Duodenal mucosa (tissue), 2 donors: ENCODE measurements around the gene TFDP3.

Experiments used
- H3K27ac ChIP-seq: one replicate; pipeline ENCODE4 v1.7.0; 2013; ENCODE audit warnings: low read depth, low read length
- H3K27me3 ChIP-seq, 2 donors: one replicate each; pipeline ENCODE4 v1.7.0; 2013; ENCODE audit warnings: low read length in 2 of 2, control low read depth in 1 of 2; ENCODE audit not compliant: insufficient read depth in 2 of 2, control insufficient read depth in 1 of 2
- H3K36me3 ChIP-seq, 2 donors: one replicate each; pipeline ENCODE4 v1.7.0; 2013; ENCODE audit warnings: low read length in 2 of 2, control low read depth in 1 of 2; ENCODE audit not compliant: insufficient read depth in 2 of 2, control insufficient read depth in 1 of 2
- H3K4me1 ChIP-seq, 2 donors: one replicate each; pipeline ENCODE4 v1.7.0; 2013; ENCODE audit warnings: low read length in 2 of 2, control low read depth in 1 of 2; ENCODE audit not compliant: insufficient read depth in 2 of 2, control insufficient read depth in 1 of 2
- H3K4me3 ChIP-seq, 2 donors: one replicate each; pipeline ENCODE4 v1.7.0; 2013; ENCODE audit warnings: low read length in 2 of 2, low read depth in 1 of 2
- H3K9ac ChIP-seq, 2 donors: one replicate each; pipeline ENCODE4 v1.7.0; 2013; ENCODE audit warnings: low read length in 2 of 2, low read depth in 1 of 2
- H3K9me3 ChIP-seq, 2 donors: one replicate each; pipeline ENCODE4 v1.7.0; 2013; ENCODE audit warnings: low read length in 2 of 2, control low read depth in 1 of 2; ENCODE audit not compliant: control insufficient read depth in 1 of 2

TFDP3 gene

DNA sequence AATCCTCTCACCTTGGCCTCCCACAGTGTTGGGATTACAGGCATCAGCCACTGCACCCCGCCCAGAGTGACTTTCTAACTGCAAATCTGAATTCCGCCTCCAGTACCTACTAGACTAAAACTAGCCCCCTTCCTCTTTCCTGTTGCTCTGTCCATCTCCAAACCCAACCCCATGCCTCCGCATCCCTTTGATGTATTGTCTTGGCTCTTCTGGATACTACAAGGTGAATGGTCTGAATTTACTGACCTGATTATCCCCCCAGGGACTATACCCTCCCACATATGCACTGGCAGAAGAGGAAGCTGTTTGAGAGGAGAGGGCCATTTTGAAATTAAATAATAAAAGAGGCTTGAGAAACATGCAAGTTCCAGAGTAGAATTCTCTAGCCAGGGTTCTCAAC lies 17.7 kb upstream of the TFDP3 start:
- H3K4me3 ChIP-seq: no peak overlapping the region
- H3K4me1 ChIP-seq: no peaks in the 10 kb centered on the region
- H3K27ac ChIP-seq: no peak overlapping the region
- no peak overlapping the region for H3K9ac ChIP-seq
- no peaks in the 10 kb centered on the region for H3K36me3 ChIP-seq
- H3K27me3 ChIP-seq: no peaks in the 10 kb centered on the region
- no peaks in the 10 kb centered on the region for H3K9me3 ChIP-seq

DNA sequence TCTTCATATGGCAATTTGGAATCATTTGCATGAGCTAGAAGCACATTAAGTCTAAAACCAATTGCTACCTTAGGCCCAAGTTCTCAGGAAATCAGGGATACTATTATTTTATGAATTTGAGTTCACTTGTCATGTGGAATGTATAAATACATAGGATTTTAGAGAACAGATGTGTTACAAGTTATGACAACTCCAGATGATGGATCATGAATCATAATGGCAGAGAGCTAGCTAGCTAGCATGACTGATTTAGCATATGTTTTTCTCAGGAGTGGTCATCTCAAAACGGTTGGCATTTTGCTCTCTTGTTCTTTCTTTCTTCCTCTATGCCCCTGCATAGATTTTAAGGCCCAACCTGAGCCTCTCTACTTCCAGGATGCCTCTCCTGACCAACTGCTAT lies 14.2 kb upstream of the TFDP3 start:
- Histone ChIP-seq H3K9me3 (no peaks in the 10 kb centered on the region), H3K36me3 (no peaks in the 10 kb centered on the region), H3K27me3 (no peaks in the 10 kb centered on the region), H3K9ac (no peak overlapping the region), H3K27ac (no peak overlapping the region), H3K4me3 (no peak overlapping the region), H3K4me1 (no peaks in the 10 kb centered on the region)

DNA sequence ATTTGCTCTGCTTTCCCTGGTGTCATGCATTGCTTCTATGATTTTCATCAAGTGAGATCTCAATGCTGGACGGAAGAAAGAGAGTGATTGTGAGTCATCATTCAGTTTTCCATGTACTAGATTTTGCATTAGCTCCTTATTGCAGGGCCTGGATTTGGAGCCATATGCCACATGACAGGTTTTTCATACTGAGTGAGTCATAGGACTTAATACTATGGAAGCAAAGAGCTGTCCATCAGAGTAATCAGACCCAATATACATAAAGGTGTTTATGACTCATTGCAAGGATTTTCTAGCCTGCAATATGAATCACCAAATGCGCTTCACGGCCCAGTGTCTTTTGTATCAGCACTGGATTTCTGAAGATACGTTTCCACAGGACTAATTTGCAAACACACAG lies 11.2 kb upstream of the TFDP3 start:
- H3K9ac ChIP-seq: no peak overlapping the region
- H3K9me3 ChIP-seq: no peaks in the 10 kb centered on the region
- no peak overlapping the region for H3K27ac ChIP-seq
- no peak overlapping the region for H3K4me3 ChIP-seq
- no peaks in the 10 kb centered on the region for H3K36me3 ChIP-seq
- no peaks in the 10 kb centered on the region for H3K27me3 ChIP-seq
- no peaks in the 10 kb centered on the region for H3K4me1 ChIP-seq

DNA sequence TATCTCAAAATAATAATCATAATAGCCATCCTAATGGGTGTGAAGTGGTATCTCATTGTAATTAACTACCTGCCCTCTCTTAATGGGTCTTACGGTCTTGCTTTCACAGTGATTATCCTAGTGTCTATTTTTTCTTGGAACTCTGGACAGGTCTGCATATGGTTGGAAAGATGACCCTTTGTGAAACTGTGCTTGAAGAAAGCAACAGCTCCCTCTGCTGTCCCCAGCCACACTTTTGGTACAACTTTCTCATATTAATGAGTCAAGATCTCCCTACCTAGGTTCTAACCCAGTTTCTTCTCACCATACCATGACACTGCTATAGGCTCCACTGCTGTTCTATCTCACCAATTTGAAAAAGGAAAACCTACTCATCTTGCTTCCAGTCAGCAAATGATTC lies 2.4 kb downstream of the TFDP3 start:
- no peak overlapping the region for H3K4me3 ChIP-seq
- H3K9me3 ChIP-seq: no peaks in the 10 kb centered on the region
- no peaks in the 10 kb centered on the region for H3K4me1 ChIP-seq
- H3K36me3 ChIP-seq: no peaks in the 10 kb centered on the region
- H3K9ac ChIP-seq: no peak overlapping the region
- no peaks in the 10 kb centered on the region for H3K27me3 ChIP-seq
- H3K27ac ChIP-seq: no peak overlapping the region

DNA sequence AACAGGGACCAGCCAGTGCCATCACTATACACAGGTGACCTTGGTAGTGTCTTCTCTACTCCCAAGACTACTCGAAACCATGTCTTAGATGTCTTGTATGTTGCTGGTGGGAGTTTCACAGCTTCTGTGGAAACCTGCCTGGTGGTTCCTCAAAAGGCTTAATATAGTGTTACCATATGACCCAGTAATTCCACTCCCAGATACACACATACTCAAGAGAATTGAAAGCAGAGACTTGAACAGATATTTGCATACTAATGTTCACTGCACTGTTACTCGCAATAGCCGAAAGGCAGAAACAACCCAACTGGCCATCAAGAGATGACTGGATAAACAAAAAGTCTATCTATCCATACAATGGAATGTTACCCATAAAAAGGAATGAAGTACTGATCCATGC lies 3.1 kb downstream of the TFDP3 start:
- H3K4me1 ChIP-seq: no peaks in the 10 kb centered on the region
- no peaks in the 10 kb centered on the region for H3K36me3 ChIP-seq
- H3K27ac ChIP-seq: no peak overlapping the region
- H3K9me3 ChIP-seq: no peaks in the 10 kb centered on the region
- no peaks in the 10 kb centered on the region for H3K27me3 ChIP-seq
- no peak overlapping the region for H3K4me3 ChIP-seq
- no peak overlapping the region for H3K9ac ChIP-seq

DNA sequence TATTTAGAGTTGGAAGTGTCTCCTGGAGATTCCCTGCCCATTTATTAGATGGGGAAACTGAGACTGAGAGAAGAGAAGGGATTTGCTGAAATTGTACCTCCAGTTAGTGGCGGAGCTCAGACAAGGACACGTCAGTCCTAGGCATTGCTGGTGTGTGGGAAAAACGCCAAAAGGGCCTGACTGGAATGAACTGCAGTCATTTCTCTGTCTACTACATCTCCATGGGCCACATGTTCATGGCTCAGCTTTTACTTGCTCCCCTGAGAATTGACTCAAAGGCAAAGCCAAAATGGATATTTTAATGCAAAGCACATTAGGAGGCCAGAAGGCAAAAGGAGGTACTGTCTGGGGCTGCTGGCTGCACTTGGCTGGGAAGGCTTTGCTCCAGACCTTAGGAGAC lies 3.9 kb downstream of the TFDP3 start:
- H3K9me3 ChIP-seq: no peaks in the 10 kb centered on the region
- H3K9ac ChIP-seq: no peak overlapping the region
- no peaks in the 10 kb centered on the region for H3K27me3 ChIP-seq
- H3K27ac ChIP-seq: no peak overlapping the region
- H3K36me3 ChIP-seq: no peaks in the 10 kb centered on the region
- H3K4me3 ChIP-seq: no peak overlapping the region
- no peaks in the 10 kb centered on the region for H3K4me1 ChIP-seq

DNA sequence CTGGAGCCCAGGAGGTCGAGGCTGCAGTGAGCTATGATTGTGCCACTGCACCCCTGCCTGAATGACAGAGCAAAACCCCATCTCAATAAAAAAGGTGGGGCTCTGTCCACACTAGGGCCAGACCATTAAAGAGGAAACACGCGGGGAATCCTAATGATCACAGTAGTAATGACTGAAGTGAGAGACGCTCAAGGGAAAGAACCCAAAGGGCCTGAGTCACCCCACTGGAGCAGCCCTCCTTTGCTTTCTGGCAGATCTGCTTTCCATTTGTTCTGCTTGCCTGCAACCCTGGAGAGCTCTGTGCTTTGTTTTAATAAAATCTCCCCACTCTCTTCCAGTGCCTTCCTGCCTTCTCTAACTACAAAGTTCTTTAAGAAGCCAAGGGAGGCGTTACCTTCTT lies 5.0 kb downstream of the TFDP3 start:
- Histone ChIP-seq H3K4me1 (no peaks in the 10 kb centered on the region), H3K9me3 (no peaks in the 10 kb centered on the region), H3K27me3 (no peaks in the 10 kb centered on the region), H3K9ac (no peak overlapping the region), H3K27ac (no peak overlapping the region), H3K4me3 (no peak overlapping the region), H3K36me3 (no peaks in the 10 kb centered on the region)

DNA sequence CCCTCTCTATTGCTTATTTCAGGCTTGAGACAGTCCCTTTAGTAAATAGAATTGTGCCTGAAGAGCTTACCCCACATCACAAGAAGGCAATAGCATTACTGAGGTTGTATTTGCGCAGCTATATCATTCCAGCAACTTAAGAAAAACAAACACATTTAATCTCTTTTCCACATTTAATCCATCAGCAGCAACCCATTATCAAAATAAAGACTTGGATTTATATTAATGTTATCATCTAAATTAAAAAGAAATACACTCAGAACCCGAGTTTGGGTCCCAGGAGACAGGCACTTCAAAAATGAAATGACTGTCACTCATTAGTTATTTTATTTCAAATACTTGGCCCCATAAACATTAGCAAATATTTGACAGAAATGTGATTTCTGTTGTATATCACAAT lies 10.4 kb downstream of the TFDP3 start:
- no peak overlapping the region for H3K27ac ChIP-seq

DNA sequence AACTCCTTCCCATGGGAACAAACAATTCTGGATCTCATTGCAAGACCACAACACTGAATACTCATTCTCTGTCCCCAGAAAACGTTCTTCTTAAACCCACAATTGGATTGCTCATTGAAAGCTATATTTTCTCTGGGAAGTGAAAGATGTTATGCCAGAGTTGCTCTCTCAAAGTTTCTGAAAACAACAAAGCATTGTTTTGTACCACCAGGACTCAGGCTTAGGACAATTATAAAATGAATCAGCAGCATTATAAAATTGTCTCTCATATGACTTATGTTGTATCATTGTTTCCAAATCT lies 26.5 kb downstream of the TFDP3 start:
- Histone ChIP-seq H3K9ac (no peak overlapping the region), H3K4me3 (no peak overlapping the region), H3K9me3 (no peaks in the 10 kb centered on the region), H3K36me3 (no peaks in the 10 kb centered on the region), H3K27ac (no peak overlapping the region), H3K4me1 (no peaks in the 10 kb centered on the region), H3K27me3 (no peaks in the 10 kb centered on the region)

More for the DNA sequence above, 10.4 kb downstream of the TFDP3 start:
- Histone ChIP-seq H3K27me3 (no peaks in the 10 kb centered on the region), H3K4me3 (no peak overlapping the region), H3K4me1 (no peaks in the 10 kb centered on the region), H3K9me3 (no peaks in the 10 kb centered on the region), H3K9ac (no peak overlapping the region), H3K36me3 (no peaks in the 10 kb centered on the region)

DNA sequence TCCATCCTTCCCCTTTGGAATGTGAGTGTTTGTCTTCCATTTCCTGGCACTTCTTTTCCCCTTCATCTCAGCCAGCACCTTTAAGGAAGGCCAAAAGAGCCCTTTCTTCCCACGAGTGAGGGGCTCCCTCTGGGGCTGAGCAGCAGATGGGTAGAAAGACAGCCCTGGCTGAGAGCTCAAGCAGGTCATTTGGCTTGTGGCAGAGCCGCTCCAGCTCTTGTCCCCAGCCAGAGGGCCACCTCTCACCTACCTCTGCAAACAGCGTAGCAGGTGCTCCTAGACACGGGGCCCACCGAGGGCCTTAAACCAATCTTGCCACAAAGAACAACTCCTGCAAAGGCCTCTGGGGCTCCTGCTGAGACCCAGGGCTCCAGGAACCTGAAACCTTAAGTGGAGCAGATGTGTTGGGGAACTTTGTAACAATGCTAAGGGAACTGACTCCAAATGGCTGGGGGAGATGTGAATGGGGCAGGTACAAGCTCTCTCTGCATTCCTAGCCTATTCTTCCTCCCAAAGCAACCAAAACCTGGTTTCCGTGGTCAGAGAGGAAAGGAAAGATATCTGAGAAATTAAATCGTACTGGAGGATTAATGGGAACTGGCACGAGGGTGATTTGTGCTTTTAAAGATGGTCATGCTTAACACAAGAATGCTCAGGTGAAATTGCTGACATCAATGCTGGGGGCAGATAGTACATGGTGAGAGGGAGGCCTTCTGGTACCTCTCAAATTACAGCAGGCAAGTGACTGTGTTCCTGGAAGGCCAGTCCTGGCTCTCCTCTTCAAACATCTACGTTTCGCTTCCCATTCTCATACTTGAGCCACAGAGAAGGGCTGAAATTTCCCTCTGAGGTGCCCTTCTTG lies 27.0 kb downstream of the TFDP3 start:
- H3K9me3 ChIP-seq: no peaks in the 10 kb centered on the region
- H3K27ac ChIP-seq: no peak overlapping the region
- H3K27me3 ChIP-seq: no peaks in the 10 kb centered on the region
- no peaks in the 10 kb centered on the region for H3K36me3 ChIP-seq
- no peak overlapping the region for H3K9ac ChIP-seq
- H3K4me1 ChIP-seq: no peaks in the 10 kb centered on the region
- no peak overlapping the region for H3K4me3 ChIP-seq

DNA sequence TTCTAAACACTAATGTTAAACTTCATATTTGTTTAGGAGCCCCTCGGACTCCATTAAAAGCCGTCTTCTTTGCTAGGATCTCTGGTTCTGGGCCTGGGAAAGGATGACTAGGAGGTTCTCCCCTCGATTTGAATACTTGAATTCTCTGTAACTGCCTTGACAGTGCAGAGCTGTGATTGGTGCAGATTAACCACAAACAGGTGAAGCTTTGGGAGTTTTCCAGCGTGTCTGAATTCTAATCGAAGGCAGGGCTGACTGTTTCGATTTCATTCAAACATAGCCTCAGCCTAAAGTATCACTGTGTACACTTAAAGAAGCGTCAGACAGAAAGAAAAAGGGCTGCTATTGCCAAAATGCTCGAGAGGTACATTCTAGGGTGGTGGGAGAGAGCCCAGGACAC lies 29.0 kb downstream of the TFDP3 start:
- Histone ChIP-seq H3K4me3 (no peak overlapping the region), H3K9ac (no peak overlapping the region), H3K27ac (no peak overlapping the region)

More for the DNA sequence above, 29.0 kb downstream of the TFDP3 start:
- H3K36me3 ChIP-seq: no peaks in the 10 kb centered on the region
- no peaks in the 10 kb centered on the region for H3K9me3 ChIP-seq
- H3K4me1 ChIP-seq: no peaks in the 10 kb centered on the region
- H3K27me3 ChIP-seq: no peaks in the 10 kb centered on the region
